Brain microvascular endothelial cell (primary cell): ENCODE data around the gene ATF7IP.

ENCODE experiments used
- DNase-seq: peaks from one replicate; pipeline ENCODE4 v3.0.0-alpha.2; 2020
- H3K27ac ChIP-seq: fragments of 250-450 bp; sonication (Bioruptor Pico); 2 replicates; pipeline ENCODE4 v1.5.1; 2020; ENCODE audit warnings: mild to moderate bottlenecking, moderate library complexity
- H3K27me3 ChIP-seq: fragments of 250-450 bp; sonication (Bioruptor Pico); replicated peaks from 2 replicates; pipeline ENCODE4 v1.5.1; 2020; ENCODE audit warnings: mild to moderate bottlenecking
- H3K36me3 ChIP-seq: fragments of 250-450 bp; sonication (Bioruptor Pico); replicated peaks from 2 replicates; pipeline ENCODE4 v1.5.1; 2020; ENCODE audit warnings: mild to moderate bottlenecking
- H3K4me3 ChIP-seq: 2 replicates; pipeline ENCODE4 v1.5.1; 2011; ENCODE audit warnings: low read depth, mild to moderate bottlenecking, control low read depth, low read length, moderate library complexity
- in situ Hi-C: cut with HindIII; loops from 2 replicates; pipeline ENCODE4 v1.10.0; 2017; ENCODE audit warnings: low sequenced_read_pairs, low pct_ligation_motif_present
- TF ChIP-seq, protein P1 (sequence below): IDR thresholded peaks from 2 replicates; pipeline ENCODE4 v1.5.1; 2011; ENCODE audit warnings: low read depth, mild to moderate bottlenecking, moderate library complexity, low read length, control low read depth, inconsistent platforms; ENCODE audit errors: missing control alignments

Gene ATF7IP

GRCh38 chr12:14427929-14428328 lies 62.4 kb downstream of the ATF7IP start:
- no peak for DNase-seq
- Histone ChIP-seq H3K27ac (no peak overlapping the region), H3K36me3 (peaks cover 2% of the 10 kb centered on the region), H3K4me3 (no peak overlapping the region), H3K27me3 (no peaks in the 10 kb centered on the region)
- in situ Hi-C loops: no loop called here
- TF ChIP-seq, protein P1, sequence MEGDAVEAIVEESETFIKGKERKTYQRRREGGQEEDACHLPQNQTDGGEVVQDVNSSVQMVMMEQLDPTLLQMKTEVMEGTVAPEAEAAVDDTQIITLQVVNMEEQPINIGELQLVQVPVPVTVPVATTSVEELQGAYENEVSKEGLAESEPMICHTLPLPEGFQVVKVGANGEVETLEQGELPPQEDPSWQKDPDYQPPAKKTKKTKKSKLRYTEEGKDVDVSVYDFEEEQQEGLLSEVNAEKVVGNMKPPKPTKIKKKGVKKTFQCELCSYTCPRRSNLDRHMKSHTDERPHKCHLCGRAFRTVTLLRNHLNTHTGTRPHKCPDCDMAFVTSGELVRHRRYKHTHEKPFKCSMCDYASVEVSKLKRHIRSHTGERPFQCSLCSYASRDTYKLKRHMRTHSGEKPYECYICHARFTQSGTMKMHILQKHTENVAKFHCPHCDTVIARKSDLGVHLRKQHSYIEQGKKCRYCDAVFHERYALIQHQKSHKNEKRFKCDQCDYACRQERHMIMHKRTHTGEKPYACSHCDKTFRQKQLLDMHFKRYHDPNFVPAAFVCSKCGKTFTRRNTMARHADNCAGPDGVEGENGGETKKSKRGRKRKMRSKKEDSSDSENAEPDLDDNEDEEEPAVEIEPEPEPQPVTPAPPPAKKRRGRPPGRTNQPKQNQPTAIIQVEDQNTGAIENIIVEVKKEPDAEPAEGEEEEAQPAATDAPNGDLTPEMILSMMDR: no peak

- TF ChIP-seq, protein P1: no peak
- Histone ChIP-seq H3K27ac (no peak overlapping the region), H3K4me3 (no peak overlapping the region), H3K36me3 (peaks cover 6% of the 10 kb centered on the region), H3K27me3 (no peaks in the 10 kb centered on the region)
- in situ Hi-C loops: no loop called here
- no peak for DNase-seq
Measured at GRCh38 chr12:14430394-14430986, 65.0 kb downstream of the ATF7IP start.

- TF ChIP-seq, protein P1: no peak
- no peaks in the 10 kb centered on the region for H3K27me3 ChIP-seq
- no peak overlapping the region for H3K27ac ChIP-seq
- H3K36me3 ChIP-seq: peaks cover 10% of the 10 kb centered on the region
- in situ Hi-C loops: no loop called here
- H3K4me3 ChIP-seq: no peak overlapping the region
- DNase-seq: no peak
Measured at GRCh38 chr12:14431975-14432374, 66.5 kb downstream of the ATF7IP start.

DNA sequence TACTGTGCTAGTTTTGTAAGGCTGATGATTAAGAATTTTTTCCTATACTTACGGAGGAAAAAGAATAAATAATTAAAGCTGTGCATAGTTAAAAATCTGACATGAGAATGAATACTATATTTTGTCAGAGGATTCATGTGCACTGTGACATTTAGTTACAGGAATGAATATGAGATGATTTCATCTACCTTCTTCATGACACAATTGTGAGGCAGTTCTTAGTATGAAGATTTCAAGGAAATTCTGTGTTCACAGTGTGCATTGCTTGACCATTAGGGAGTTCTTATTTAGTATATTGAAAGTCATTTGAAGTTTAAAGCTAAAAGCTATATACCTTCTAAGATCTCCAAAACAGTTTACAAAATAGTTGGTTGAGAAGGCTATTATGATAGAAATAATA lies 70.1 kb downstream of the ATF7IP start:
- Histone ChIP-seq H3K27me3 (no peaks in the 10 kb centered on the region), H3K36me3 (peaks cover 27% of the 10 kb centered on the region), H3K27ac (no peak overlapping the region), H3K4me3 (no peak overlapping the region)
- TF ChIP-seq, protein P1: no peak
- in situ Hi-C loops: no loop called here
- DNase-seq: no peak

- H3K27ac ChIP-seq: no peak overlapping the region
- H3K36me3 ChIP-seq: peaks cover 27% of the 10 kb centered on the region
- TF ChIP-seq, protein P1: no peak
- no peak for DNase-seq
- H3K27me3 ChIP-seq: no peaks in the 10 kb centered on the region
- in situ Hi-C loops: no loop called here
- no peak overlapping the region for H3K4me3 ChIP-seq
Measured at GRCh38 chr12:14442221-14442881, 76.9 kb downstream of the ATF7IP start.
